Measurements from ENCODE around the gene CDCP1.
A peak's percentile ranks its signal among the peaks of the same experiment; 100 is the strongest.

The CDCP1 gene

DNA sequence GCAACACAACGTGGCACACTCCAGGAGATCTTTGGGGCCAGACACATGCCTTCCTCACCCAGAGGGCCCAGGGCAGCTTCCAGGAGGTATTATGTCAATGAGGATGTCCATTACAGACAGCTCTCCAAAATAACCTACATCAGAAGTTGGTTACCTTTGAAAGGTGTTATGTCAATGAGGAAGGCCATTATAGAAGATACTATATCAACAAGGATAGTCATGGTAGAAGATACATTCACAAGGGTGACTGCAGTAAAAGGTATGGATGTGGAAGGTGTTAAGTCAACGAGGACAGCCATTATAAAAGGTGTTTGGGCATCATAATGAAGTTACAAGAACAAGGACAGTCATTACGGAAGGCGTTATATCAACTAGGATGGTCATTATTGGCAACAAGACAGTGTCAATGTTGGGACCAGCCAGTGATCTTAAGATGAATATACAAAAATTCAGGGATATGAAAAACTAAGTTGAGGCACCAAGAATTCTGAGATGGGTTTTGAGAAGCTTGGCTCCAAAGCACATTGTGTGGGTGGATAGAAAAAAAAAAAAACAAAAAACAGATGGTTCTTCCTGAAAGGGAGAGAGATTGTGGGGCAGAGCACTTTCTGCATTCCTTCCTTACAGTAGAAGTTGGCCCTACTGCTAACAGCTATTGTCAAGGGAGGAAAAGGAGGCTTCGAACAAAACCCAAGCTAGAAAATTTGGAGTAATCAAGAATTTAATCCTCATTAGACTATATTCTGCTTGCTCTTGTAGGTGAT lies 11.2 kb downstream of the CDCP1 start:
- DNase-seq, result no peak

DNA sequence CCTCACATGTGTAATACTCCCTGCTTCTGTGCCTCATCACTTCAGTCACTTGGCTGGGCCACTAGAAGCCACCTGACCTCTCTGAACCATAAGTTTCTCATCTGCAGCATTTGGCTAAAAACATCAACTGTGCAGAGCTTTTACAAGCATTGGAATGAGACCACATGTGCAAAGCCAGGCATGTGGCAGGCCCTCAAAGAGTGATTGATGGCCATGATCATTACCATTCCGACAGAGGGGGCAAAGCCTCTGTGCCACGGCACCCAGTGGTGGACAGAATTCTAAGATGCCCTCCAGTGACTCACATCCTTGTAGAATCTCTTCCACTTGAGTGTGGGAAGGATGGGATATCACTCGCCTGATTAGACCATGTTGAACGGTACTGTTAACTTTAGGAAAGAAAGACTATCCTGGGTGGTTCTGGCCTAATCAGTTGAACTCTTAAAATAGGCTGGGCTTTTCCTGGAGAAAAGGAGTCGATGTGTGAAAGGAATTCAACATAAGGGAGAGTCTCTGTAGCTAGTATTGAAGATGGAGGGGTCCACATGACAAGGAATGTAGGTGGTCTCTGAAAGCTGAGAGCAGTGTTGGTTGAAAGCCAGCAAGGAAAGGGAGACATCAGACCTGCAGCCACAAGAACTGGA lies 13.5 kb downstream of the CDCP1 start:
- no peak for DNase-seq

- DNase-seq, result no peak
Observed at GRCh38 chr3:45131201-45131600, 15.0 kb downstream of the CDCP1 start.

GRCh38 chr3:45130476-45130875 lies 15.7 kb downstream of the CDCP1 start:
- DNase-seq, result no peak

GRCh38 chr3:45128950-45129349 lies 17.2 kb downstream of the CDCP1 start:
- DNase-seq, result no peak

DNA sequence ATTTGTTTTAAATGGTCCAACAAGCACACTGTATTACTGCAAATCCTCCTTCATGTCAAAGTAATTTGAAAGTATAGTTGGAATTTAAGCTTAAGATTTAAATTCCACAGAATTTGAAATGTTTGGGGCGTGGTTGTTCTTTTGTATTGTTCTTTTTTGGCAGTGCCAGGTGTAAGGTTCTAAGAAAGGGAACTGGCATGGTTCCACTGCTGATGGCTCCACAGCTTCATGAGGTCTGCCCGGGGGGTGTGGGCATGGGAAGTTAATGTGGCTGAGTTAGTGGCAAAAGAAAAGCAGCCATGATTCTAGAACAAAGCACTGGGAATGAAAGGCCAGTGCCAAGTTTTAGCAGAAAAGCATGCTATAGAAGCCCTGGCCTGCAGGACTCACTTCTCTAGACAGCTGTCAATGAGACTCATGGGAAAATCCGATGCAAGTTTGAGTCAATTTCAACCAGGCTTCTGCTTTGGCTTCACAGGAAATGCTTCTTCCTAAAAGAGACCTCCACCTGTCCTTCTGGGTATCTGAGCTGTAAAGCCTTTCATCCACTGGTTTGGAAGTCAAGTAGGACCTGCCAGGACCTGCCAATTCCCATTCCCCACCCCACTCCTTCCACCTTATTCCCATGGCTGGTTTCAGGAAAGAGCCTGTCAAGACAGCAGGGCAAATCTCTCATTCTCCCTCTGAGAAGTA lies 18.9 kb downstream of the CDCP1 start:
- no peak for DNase-seq

DNA sequence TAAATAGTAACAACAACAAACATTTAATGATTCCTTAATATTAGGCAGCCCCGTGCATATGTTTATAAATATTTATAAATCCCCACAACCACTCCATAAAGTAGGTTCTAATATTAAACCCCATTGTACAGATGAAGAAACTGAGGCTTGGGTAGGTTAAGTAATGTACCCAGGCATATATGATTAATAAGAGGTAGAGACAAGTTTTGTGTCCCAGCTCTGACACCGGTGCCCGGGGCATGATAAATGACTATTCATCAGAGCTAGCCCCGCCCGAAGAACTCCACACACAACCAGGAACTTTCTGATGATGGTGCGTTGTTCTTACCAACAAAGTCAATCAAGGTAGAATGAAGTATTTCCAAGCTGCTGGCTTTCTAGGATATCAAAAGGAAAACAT lies 19.4 kb downstream of the CDCP1 start:
- DNase-seq, result no peak

DNA sequence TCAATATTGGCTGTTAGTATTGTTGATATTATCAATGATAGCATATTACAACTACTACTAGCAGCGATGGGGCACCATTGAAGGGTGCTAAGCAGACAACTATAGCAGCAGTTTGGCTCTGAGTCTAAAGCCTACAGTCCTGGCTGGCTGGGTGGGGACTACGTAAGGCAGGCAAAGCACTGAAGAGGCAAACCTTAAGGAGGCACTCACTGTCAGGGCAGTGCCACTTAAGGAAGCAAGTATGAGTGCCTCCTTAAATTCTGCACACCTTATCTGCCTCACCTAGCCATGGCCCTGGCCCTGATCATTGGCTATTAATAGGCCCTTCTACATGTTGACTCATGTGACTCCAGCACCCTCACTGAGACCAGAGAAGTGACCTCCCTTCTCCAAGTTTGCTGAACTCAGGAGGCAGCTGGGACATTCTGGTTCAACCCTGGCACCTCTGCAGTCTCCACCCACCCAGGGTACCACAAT lies 20.6 kb downstream of the CDCP1 start:
- DNase-seq, result no peak

GRCh38 chr3:45124956-45125355 lies 21.2 kb downstream of the CDCP1 start:
- DNase-seq, result no peak

DNA sequence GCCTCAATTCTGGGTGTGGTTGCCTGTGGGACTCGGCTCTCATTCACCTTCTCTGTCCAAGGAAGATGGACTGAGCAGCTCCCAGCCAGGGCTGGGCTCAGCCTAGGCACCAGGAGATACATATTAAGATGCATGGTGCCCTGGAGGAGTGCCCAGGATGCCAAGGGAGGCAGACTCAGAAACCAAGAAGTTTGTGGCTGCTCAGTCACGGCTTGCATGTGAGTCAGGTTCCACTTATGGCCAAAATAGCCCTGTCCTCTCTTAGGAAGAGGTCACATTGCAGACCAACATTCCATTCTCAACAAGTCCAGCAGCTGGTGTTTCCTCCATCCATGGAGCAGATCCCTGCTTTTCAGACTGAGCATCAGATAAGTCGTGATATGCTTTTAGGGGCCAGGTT lies 21.8 kb downstream of the CDCP1 start:
- no peak for DNase-seq

DNA sequence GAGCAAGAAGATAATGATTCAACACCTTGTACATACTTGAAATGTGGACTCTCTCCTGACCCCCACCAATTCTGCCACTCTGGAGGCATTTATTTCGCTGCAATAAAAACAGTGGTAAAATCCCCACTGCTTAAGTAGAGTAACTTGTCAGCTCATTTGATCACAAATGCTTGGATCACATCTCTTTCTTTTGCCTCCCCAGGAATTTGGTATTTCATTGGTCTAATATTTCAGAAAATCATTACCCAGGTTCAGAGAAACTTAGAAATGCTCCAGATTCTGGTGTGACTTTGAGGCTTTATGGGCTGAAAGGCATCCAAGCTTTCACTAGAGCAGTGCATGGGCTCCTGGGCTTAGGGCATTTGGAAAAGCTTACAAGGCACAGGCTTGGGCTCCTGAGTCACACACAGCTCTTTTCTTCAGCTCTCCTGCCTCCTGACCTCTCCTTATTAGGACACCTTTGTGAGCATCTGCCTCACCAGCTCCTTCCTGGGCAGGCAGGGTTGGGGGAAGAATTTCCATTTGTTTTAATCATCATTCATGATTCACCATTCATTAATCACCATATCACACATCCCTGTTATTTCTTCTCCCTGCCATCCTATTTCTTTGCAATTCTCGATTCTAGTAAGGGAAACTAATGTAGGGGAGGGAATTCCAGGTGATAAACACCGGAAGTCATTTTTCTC lies 22.5 kb downstream of the CDCP1 start:
- DNase-seq, result no peak

GRCh38 chr3:45123030-45123429 lies 23.1 kb downstream of the CDCP1 start:
- no peak for DNase-seq

DNA sequence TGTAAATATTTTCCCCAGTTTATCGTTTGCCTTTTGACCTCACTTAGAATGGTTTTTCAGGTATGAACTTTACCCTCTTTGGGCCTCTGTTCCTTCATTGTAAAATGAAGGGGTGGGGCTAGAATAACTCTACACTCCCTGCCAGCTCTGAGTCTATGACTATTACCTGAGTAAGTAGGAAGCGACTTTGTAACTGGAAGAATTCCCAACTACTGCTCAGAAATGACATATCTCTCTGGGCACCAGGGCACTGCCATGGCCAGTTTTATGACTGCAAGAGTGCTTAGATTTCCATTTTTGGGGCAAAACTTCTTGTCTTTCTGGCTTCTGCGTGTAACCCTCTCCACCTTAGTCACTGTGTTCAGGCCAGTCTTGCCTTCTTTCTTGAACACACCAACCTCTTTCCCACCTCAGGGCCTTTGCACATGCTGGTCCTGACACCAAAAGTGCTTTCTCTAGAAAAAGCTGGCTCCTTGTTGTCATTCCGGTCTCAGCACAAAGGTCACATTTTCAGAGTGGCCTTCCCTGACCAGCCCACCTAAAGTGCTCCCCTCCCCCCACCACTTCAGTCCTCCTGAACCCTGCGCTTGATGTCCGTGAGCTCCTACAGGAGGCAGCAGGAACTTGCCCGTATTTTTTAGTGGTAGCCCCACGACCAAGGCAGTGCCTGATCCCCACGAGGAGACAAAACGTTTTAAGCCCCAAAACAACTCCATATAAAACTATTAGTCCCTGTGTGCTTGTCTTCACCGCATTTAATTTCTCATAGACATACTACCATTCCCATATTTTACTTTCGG lies 25.6 kb downstream of the CDCP1 start:
- DNase-seq, result no peak

GRCh38 chr3:45119824-45120358 lies 26.3 kb downstream of the CDCP1 start:
- DNase-seq, result no peak

- DNase-seq, result no peak
Observed at GRCh38 chr3:45119376-45119775, 26.8 kb downstream of the CDCP1 start.

- no peak for DNase-seq
Observed at GRCh38 chr3:45118615-45119071, 27.5 kb downstream of the CDCP1 start.

DNA sequence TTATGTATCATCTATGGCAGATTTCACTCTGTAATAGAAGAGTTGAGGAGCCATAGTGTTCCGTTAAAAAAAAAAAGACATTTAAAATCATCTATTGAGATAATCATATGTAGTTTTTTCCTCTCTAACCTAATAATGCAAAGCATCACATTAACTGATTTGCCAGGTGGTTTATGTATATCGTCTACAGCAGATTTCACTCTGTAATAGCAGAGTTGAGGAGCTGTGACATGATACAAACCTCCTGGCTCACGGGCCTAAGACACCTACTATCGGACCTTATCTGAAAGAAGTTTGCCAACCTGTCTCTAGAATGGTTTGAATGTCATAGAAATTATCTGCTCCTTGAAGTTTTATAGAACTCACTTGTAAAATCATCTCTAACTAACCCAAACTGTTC lies 29.8 kb downstream of the CDCP1 start:
- DNase-seq, result no peak

DNA sequence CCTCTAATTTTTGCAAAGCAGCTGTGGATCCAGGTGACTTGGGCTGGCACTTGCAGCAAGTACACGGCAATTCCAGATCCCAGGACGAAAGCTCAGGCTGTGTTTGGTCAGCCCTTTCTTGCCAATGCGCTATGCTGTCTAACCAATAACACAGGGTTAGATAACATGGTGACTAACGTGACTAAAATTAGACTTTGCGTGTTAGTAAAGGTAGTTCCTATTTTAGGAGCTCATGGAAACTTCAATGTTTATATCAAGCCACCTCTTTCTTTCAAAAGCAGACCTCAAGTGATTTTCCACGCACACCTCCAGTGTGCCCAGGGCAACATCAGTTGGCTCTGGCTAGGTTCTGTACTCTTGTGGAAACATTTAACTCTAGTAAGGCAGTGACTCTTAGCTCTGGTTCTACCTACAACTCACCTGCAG lies 32.5 kb downstream of the CDCP1 start:
- DNase-seq, result no peak

DNA sequence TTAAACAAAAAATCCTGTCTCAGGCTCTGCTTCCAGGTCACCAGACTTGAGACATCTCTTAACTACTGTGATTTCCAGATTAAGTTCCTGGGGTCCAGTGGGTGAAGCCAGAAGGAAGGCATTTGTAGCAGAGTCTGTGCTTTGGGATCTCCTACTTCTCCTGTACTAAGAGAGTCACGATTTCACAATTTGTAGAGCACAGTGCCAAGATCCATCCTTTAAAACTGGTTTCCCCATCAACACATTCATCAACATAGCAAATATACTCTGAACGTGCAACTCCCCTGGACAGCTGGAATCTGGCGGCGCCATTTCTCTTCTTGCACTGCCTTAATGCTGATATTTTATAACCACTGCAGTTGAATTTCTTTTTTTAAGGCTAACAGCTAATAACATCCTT lies 33.2 kb downstream of the CDCP1 start:
- DNase-seq, result no peak

DNA sequence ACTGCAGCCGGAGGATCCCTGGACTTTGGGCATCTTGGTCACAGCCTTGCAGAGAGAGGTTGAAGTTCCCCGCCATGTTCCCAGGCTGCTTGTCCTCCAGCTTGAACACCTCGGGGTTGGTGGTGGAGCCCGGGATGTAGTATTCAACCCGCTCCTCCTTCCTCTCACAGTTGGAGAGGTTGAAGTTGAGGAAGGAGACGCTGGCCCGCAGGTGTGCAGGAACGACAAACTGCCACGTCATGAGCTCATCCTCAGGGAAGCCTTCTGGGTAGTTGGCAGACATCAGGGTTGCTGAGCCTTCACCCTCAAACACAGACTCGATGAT lies 35.7 kb downstream of the CDCP1 start:
- no peak for DNase-seq

- peak; percentile 63 for DNase-seq
Observed at GRCh38 chr3:45109771-45110508, 36.2 kb downstream of the CDCP1 start.

DNA sequence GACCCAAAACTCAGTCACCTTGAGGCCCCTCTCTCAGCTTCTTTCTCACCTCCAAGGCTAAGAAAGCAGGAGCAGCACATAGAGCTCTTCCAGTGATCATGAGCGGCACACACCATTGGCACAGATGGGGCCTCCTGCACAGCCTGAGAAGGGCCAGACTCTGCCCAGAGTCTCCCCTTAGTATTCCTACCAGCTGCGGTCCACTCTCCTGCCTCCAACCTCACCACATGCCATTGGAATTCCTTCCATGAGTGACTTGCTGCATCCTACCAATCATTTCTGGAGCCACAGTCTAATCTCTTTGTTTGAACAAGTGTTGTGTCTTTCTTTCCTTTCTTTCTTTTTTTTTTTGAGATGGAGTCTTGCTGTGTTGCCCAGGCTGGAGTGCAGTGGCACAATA lies 39.3 kb downstream of the CDCP1 start:
- DNase-seq, result no peak

All from CD4-positive, alpha-beta T cell treated with Interleukin-17A for 1 hour (primary cell).